HEK293 (cell line): ENCODE results near the gene EMD.
A peak's percentile ranks its signal among the peaks of the same experiment; 100 is the strongest.

Source experiments
- CTCF ChIA-PET: fragments of 350-600 bp; formaldehyde crosslinking; extraction: SDS; loops from one replicate; lab custom pipeline; 2021; ENCODE audit warnings: antibody characterized with exemption; lab: Yijun Ruan, JAX
- POLR2A ChIA-PET: fragments of 300-600 bp; formaldehyde crosslinking; extraction: SDS; loops from one replicate; lab custom pipeline; 2020; ENCODE audit warnings: antibody characterized with exemption, inconsistent platforms; lab: Yijun Ruan, JAX
- H3K27ac ChIP-seq: fragments of 200-500 bp; sonication (Bioruptor generic); 2 replicates; pipeline ENCODE4 v1.5.1; 2014; ENCODE audit warnings: low read depth, low read length, control low read depth, inconsistent platforms; ENCODE audit errors: extremely low read depth
- H3K36me3 ChIP-seq, 2 experiments: fragments of 200-500 bp in 1 of 2; sonication (Bioruptor generic) in 1 of 2; 1 replicate in 1 of 2; 2 replicates in 1 of 2; pipeline ENCODE4 v1.5.1; 2014 to 2017; ENCODE audit warnings: inconsistent platforms in 2 of 2, low read length in 2 of 2; ENCODE audit not compliant: control insufficient read depth in 2 of 2, insufficient read depth in 1 of 2
- H3K4me1 ChIP-seq: fragments of 200-500 bp; sonication (Bioruptor generic); 2 replicates; pipeline ENCODE4 v1.5.1; 2014; ENCODE audit warnings: mild to moderate bottlenecking, low read length, inconsistent platforms; ENCODE audit not compliant: control insufficient read depth, insufficient read depth
- H3K4me3 ChIP-seq: 2 replicates; pipeline ENCODE4 v1.5.1; 2011; ENCODE audit warnings: low read depth, mild to moderate bottlenecking, control low read depth, low read length, moderate library complexity
- H3K9me3 ChIP-seq: fragments of 200-500 bp; sonication (Bioruptor generic); 2 replicates; pipeline ENCODE4 v1.5.1; 2014; ENCODE audit warnings: low read depth, low read length, inconsistent platforms; ENCODE audit not compliant: control insufficient read depth, insufficient read depth
- EGR2 ChIP-seq: fragments of 450-650 bp; formaldehyde crosslinking; IDR thresholded peaks from 2 replicates; pipeline ENCODE4 v1.5.1; 2016; ENCODE audit warnings: low read depth, missing biosample characterization, missing genetic modification characterization
- FEZF1 ChIP-seq: fragments of 450-650 bp; formaldehyde crosslinking; IDR thresholded peaks from 2 replicates; pipeline ENCODE4 v1.5.1; 2016; ENCODE audit warnings: missing biosample characterization, missing genetic modification characterization
- GLIS2 ChIP-seq: fragments of 450-650 bp; formaldehyde crosslinking; IDR thresholded peaks from 2 replicates; pipeline ENCODE4 v1.5.1; 2016; ENCODE audit warnings: missing biosample characterization, missing genetic modification characterization
- HIC1 ChIP-seq: fragments of 450-650 bp; formaldehyde crosslinking; IDR thresholded peaks from 2 replicates; pipeline ENCODE4 v1.5.1; 2016; ENCODE audit warnings: missing biosample characterization, missing genetic modification characterization
- PRDM2 ChIP-seq: fragments of 450-650 bp; formaldehyde crosslinking; IDR thresholded peaks from 2 replicates; pipeline ENCODE4 v1.5.1; 2016; ENCODE audit warnings: missing biosample characterization, missing genetic modification characterization, borderline replicate concordance
- ZBTB21 ChIP-seq: fragments of 450-650 bp; formaldehyde crosslinking; IDR thresholded peaks from 2 replicates; pipeline ENCODE4 v1.5.1; 2017; ENCODE audit warnings: missing biosample characterization, missing genetic modification characterization
- ZBTB44 ChIP-seq: fragments of 450-650 bp; IDR thresholded peaks from 2 replicates; pipeline ENCODE4 v1.5.1; 2018; ENCODE audit warnings: missing biosample characterization, mild to moderate bottlenecking, missing genetic modification characterization
- ZFHX2 ChIP-seq: fragments of 450-650 bp; formaldehyde crosslinking; conservative IDR thresholded peaks from 2 replicates; pipeline ENCODE4 v1.5.1; 2016; ENCODE audit warnings: missing biosample characterization, missing genetic modification characterization
- ZFP37 ChIP-seq: fragments of 450-650 bp; formaldehyde crosslinking; IDR thresholded peaks from 2 replicates; pipeline ENCODE4 v1.5.1; 2016; ENCODE audit warnings: missing biosample characterization, missing genetic modification characterization
- ZNF10 ChIP-seq: fragments of 450-650 bp; formaldehyde crosslinking; IDR thresholded peaks from 2 replicates; pipeline ENCODE4 v1.5.1; 2017; ENCODE audit warnings: missing biosample characterization, missing genetic modification characterization
- ZNF121 ChIP-seq: fragments of 450-650 bp; formaldehyde crosslinking; IDR thresholded peaks from 2 replicates; pipeline ENCODE4 v1.5.1; 2016; ENCODE audit warnings: missing biosample characterization, missing genetic modification characterization
- ZNF132 ChIP-seq: fragments of 450-650 bp; formaldehyde crosslinking; IDR thresholded peaks from 2 replicates; pipeline ENCODE4 v1.5.1; 2017; ENCODE audit warnings: missing biosample characterization, missing genetic modification characterization, borderline replicate concordance
- ZNF146 ChIP-seq: fragments of 450-650 bp; formaldehyde crosslinking; IDR thresholded peaks from 2 replicates; pipeline ENCODE4 v1.5.1; 2016; ENCODE audit warnings: missing biosample characterization, missing genetic modification characterization
- ZNF148 ChIP-seq: fragments of 450-650 bp; formaldehyde crosslinking; IDR thresholded peaks from 2 replicates; pipeline ENCODE4 v1.5.0; 2017; ENCODE audit warnings: missing biosample characterization, missing genetic modification characterization, borderline replicate concordance
- ZNF16 ChIP-seq: fragments of 450-650 bp; formaldehyde crosslinking; IDR thresholded peaks from 2 replicates; pipeline ENCODE4 v1.5.1; 2016; ENCODE audit warnings: low read depth, missing biosample characterization, missing genetic modification characterization
- ZNF19 ChIP-seq: fragments of 450-650 bp; formaldehyde crosslinking; IDR thresholded peaks from 2 replicates; pipeline ENCODE4; 2016; ENCODE audit warnings: missing biosample characterization, missing genetic modification characterization, low read depth
- ZNF214 ChIP-seq: fragments of 450-650 bp; formaldehyde crosslinking; IDR thresholded peaks from 2 replicates; pipeline ENCODE4 v1.5.1; 2017; ENCODE audit warnings: missing biosample characterization, mild to moderate bottlenecking, missing genetic modification characterization, borderline replicate concordance
- ZNF335 ChIP-seq: fragments of 450-650 bp; formaldehyde crosslinking; conservative IDR thresholded peaks from 2 replicates; pipeline ENCODE4 v1.5.1; 2016; ENCODE audit warnings: missing biosample characterization, missing genetic modification characterization
- ZNF341 ChIP-seq: fragments of 450-650 bp; formaldehyde crosslinking; IDR thresholded peaks from 2 replicates; pipeline ENCODE4; 2016; ENCODE audit warnings: low read depth, missing biosample characterization, missing genetic modification characterization
- ZNF423 ChIP-seq: fragments of 450-650 bp; formaldehyde crosslinking; IDR thresholded peaks from 2 replicates; pipeline ENCODE4 v1.5.1; 2016; ENCODE audit warnings: missing biosample characterization, missing genetic modification characterization
- ZNF501 ChIP-seq: fragments of 450-650 bp; formaldehyde crosslinking; IDR thresholded peaks from 2 replicates; pipeline ENCODE4 v1.5.1; 2016; ENCODE audit warnings: missing biosample characterization, missing genetic modification characterization
- ZNF585B ChIP-seq: fragments of 450-650 bp; formaldehyde crosslinking; IDR thresholded peaks from 2 replicates; pipeline ENCODE4 v1.5.1; 2016; ENCODE audit warnings: missing biosample characterization, missing genetic modification characterization
- ZNF624 ChIP-seq: fragments of 450-650 bp; formaldehyde crosslinking; IDR thresholded peaks from 2 replicates; pipeline ENCODE4 v1.5.1; 2017; ENCODE audit warnings: missing biosample characterization, missing genetic modification characterization
- ZNF660 ChIP-seq: fragments of 450-650 bp; IDR thresholded peaks from 2 replicates; pipeline ENCODE4 v1.5.1; 2018; ENCODE audit warnings: missing biosample characterization, mild to moderate bottlenecking, missing genetic modification characterization
- ZNF701 ChIP-seq: fragments of 450-650 bp; formaldehyde crosslinking; IDR thresholded peaks from 2 replicates; pipeline ENCODE4 v1.5.1; 2016; ENCODE audit warnings: missing biosample characterization, missing genetic modification characterization
- ZNF792 ChIP-seq: fragments of 450-650 bp; formaldehyde crosslinking; IDR thresholded peaks from 2 replicates; pipeline ENCODE4 v1.5.1; 2016; ENCODE audit warnings: missing biosample characterization, missing genetic modification characterization
- ZNF837 ChIP-seq: fragments of 450-650 bp; formaldehyde crosslinking; IDR thresholded peaks from 2 replicates; pipeline ENCODE4 v1.5.1; 2016; ENCODE audit warnings: missing biosample characterization, missing genetic modification characterization

The EMD gene

GRCh38 chrX:154371789-154372300, 7.2 kb upstream of the EMD start:
- peak overlapping the region; percentile 48 for H3K4me3 ChIP-seq
- no peak for TF ChIP-seq ZNF121
- TF ChIP-seq ZNF148 (tag by site-specific recombination), result no peak
- TF ChIP-seq EGR2 (tag by site-specific recombination), result peak; percentile 87
- TF ChIP-seq GLIS2 (tag by site-specific recombination), result peak; percentile 63
- TF ChIP-seq ZNF660 (tag by site-specific recombination), result no peak
- TF ChIP-seq ZNF16 (tag by site-specific recombination), result no peak
- no peak for TF ChIP-seq ZNF132 (tag by site-specific recombination)
- TF ChIP-seq ZNF792 (tag by site-specific recombination), result no peak
- TF ChIP-seq ZNF837 (tag by site-specific recombination), result no peak
- TF ChIP-seq ZNF624 (tag by site-specific recombination), result no peak
- no peak for TF ChIP-seq ZBTB21 (tag by site-specific recombination)
- no peak for TF ChIP-seq ZNF10 (tag by site-specific recombination)
- no peak for TF ChIP-seq ZNF19 (tag by site-specific recombination)
- no peak for TF ChIP-seq ZNF501
- TF ChIP-seq ZFP37 (tag by site-specific recombination), result no peak
- no peak; the same call in 1 of the 2 replicates for TF ChIP-seq ZNF423 (tag by site-specific recombination)
- no peak for TF ChIP-seq ZNF585B
- TF ChIP-seq HIC1 (tag by site-specific recombination), result peak; percentile 96
- 0 out of 2 replicates have a peak, but pooled peaks have one; percentile 59 for TF ChIP-seq PRDM2
- no peak for TF ChIP-seq ZBTB44
- no peak for TF ChIP-seq FEZF1 (tag by site-specific recombination)
- peak; percentile 89 for TF ChIP-seq ZNF335
- TF ChIP-seq ZFHX2 (tag by site-specific recombination), result peak; percentile 92
- TF ChIP-seq ZNF701 (tag by site-specific recombination), result no peak
- no peak for TF ChIP-seq ZNF214 (tag by site-specific recombination)
- TF ChIP-seq ZNF341, result no peak
- no peak for TF ChIP-seq ZNF146 (tag by site-specific recombination)

More at GRCh38 chrX:154371789-154372300, 7.2 kb upstream of the EMD start:
- ChIA-PET POLR2A (no interaction called here), CTCF (no interaction called here)
- no peaks in the 10 kb centered on the region for H3K9me3 ChIP-seq
- peak overlapping the region; percentile 62; the same call in 1 of the 2 replicates for H3K27ac ChIP-seq
- peaks cover 16% of the 10 kb centered on the region for H3K4me1 ChIP-seq
- peaks cover 0 to 29% of the 10 kb centered on the region in 2 experiments; a peak in 1 of 3 replicates for H3K36me3 ChIP-seq
